NB4 (cell line): ENCODE data around the gene AADAT.

Experiments
- POLR2A ChIP-seq: IDR thresholded peaks from 2 replicates; pipeline ENCODE4 v1.6.1; 2011; ENCODE audit warnings: mild to moderate bottlenecking; ENCODE audit not compliant: insufficient read length; ENCODE audit errors: extremely low read depth
- TF ChIP-seq, protein P1 (sequence below): IDR thresholded peaks from one replicate; pipeline ENCODE4 v1.5.1; 2012; ENCODE audit warnings: low read depth, low read length

- TF ChIP-seq, protein P1, sequence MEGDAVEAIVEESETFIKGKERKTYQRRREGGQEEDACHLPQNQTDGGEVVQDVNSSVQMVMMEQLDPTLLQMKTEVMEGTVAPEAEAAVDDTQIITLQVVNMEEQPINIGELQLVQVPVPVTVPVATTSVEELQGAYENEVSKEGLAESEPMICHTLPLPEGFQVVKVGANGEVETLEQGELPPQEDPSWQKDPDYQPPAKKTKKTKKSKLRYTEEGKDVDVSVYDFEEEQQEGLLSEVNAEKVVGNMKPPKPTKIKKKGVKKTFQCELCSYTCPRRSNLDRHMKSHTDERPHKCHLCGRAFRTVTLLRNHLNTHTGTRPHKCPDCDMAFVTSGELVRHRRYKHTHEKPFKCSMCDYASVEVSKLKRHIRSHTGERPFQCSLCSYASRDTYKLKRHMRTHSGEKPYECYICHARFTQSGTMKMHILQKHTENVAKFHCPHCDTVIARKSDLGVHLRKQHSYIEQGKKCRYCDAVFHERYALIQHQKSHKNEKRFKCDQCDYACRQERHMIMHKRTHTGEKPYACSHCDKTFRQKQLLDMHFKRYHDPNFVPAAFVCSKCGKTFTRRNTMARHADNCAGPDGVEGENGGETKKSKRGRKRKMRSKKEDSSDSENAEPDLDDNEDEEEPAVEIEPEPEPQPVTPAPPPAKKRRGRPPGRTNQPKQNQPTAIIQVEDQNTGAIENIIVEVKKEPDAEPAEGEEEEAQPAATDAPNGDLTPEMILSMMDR: no peak
- no peak for TF ChIP-seq POLR2A
These were observed 75.3 kb downstream of the AADAT start for GRCh38 chr4:170014359-170015011.
